HepG2 (cell line): Measurements from ENCODE around the gene ROM1. TPM values are rescaled to one million over a fixed set of nuclear protein-coding genes. Genes with fewer than 3 reads are reported as not detected.

ENCODE experiments used
- ADNP ChIP-seq: sonication (generic); formaldehyde crosslinking; IDR thresholded peaks from 2 replicates; pipeline ENCODE4 v1.4.0; 2020; ENCODE audit warnings: missing genetic modification reagents
- ARHGAP35 ChIP-seq: sonication (generic); formaldehyde crosslinking; IDR thresholded peaks from 2 replicates; pipeline ENCODE4 v1.9.0; 2022; ENCODE audit warnings: mild to moderate bottlenecking, inconsistent platforms, moderate library complexity, missing genetic modification reagents, borderline replicate concordance
- BATF2 ChIP-seq: sonication (generic); formaldehyde crosslinking; IDR thresholded peaks from 2 replicates; pipeline ENCODE4 v1.8.0; 2022; ENCODE audit warnings: mild to moderate bottlenecking, missing genetic modification reagents, moderate library complexity
- HES4 ChIP-seq: sonication (generic); formaldehyde crosslinking; IDR thresholded peaks from 2 replicates; pipeline ENCODE4 v1.9.0; 2021; ENCODE audit warnings: mild to moderate bottlenecking, missing genetic modification reagents, borderline replicate concordance
- REST ChIP-seq, 2 experiments: IDR thresholded peaks; 2 replicates each; pipeline ENCODE4 v1.6.1; 2011 to 2012; ENCODE audit warnings: low read length in 2 of 2, borderline replicate concordance in 1 of 2, low read depth in 1 of 2, mild to moderate bottlenecking in 1 of 2, moderate library complexity in 1 of 2
- ZBTB37 ChIP-seq: sonication (generic); formaldehyde crosslinking; IDR thresholded peaks from 2 replicates; pipeline ENCODE4 v1.4.0; 2020; ENCODE audit warnings: mild to moderate bottlenecking, missing genetic modification reagents
- ZKSCAN1 ChIP-seq: fragments of 150-350 bp; IDR thresholded peaks from 2 replicates; pipeline ENCODE4 v1.6.1; 2014; ENCODE audit warnings: low read length
- ZNF224 ChIP-seq: sonication (generic); formaldehyde crosslinking; IDR thresholded peaks from 2 replicates; pipeline ENCODE4 v1.5.0; 2020; ENCODE audit warnings: mild to moderate bottlenecking, missing genetic modification reagents
- ZNF574 ChIP-seq: sonication (generic); formaldehyde crosslinking; IDR thresholded peaks from 2 replicates; pipeline ENCODE4 v1.4.0; 2020; ENCODE audit warnings: missing genetic modification reagents
- ZNF609 ChIP-seq: sonication (generic); formaldehyde crosslinking; IDR thresholded peaks from 2 replicates; pipeline ENCODE4 v1.4.0; 2020; ENCODE audit warnings: mild to moderate bottlenecking, missing genetic modification reagents, borderline replicate concordance
- ZNF780A ChIP-seq: sonication (generic); formaldehyde crosslinking; IDR thresholded peaks from 2 replicates; pipeline ENCODE4 v1.8.0; 2022; ENCODE audit warnings: mild to moderate bottlenecking, missing genetic modification reagents, moderate library complexity
- polyA plus RNA-seq, 8 experiments: library from polyadenylated mRNA; depleted of rRNA in 3 of 8; stranded (reverse) in 7 of 8; unstranded in 1 of 8; fragments of >200 nt; fragmentation: Illumina TruSeq in 4 of 8; extraction: Trizol in 4 of 8; gene quantifications; 2 replicates each; pipeline versions ENCODE4 v1.2.1 to v1.2.3, GENCODE V29; 2011 to 2016; ENCODE audit warnings: low read depth in 4 of 8, missing spikeins in 1 of 8, mixed read lengths in 1 of 8; ENCODE audit not compliant: insufficient read depth in 1 of 8
- total RNA-seq, 5 experiments: library from RNA; depleted of rRNA; stranded (reverse); fragments of >200 nt; fragmentation: Illumina TruSeq; extraction: Trizol; gene quantifications; 2 replicates each; pipeline ENCODE4 v1.2.3, GENCODE V29; 2016; ENCODE audit warnings: low read depth in 1 of 5

ROM1 gene
- total and polyA plus RNA-seq, 2 of the 13 experiments (the other 11 are each of a cell fraction or from before 2014, with no cell fraction given) = 1.2 to 2.4 TPM

- 0 out of 2 replicates have a peak, but pooled peaks have one; percentile 29 for TF ChIP-seq ZNF609 (CRISPR knock-in tag)
- TF ChIP-seq ZNF780A (CRISPR knock-in tag) = peak; percentile 19; the same call in 1 of the 2 replicates
- TF ChIP-seq ZNF224 = no peak
- TF ChIP-seq ARHGAP35 (CRISPR knock-in tag) = no peak; the same call in 1 of the 2 replicates
- TF ChIP-seq REST (IDR thresholded peaks at IDR 0.05; ENCODE audit: borderline replicate concordance in 1 of 2, low read depth in 1 of 2, low read length in 2 of 2) = peak in 1 of 2 experiments; percentile 84; a peak in 3 of 4 replicates
- TF ChIP-seq ZBTB37 = peak; percentile 82; the same call in 1 of the 2 replicates
- TF ChIP-seq ADNP (CRISPR knock-in tag) = no peak
- peak; percentile 97 for TF ChIP-seq ZNF574 (CRISPR knock-in tag)
- TF ChIP-seq HES4 (CRISPR knock-in tag) = 0 out of 2 replicates have a peak, but pooled peaks have one; percentile 19
- TF ChIP-seq BATF2 (CRISPR knock-in tag) = peak; percentile 64; the same call in 1 of the 2 replicates
- 0 out of 2 replicates have a peak, but pooled peaks have one; percentile 61 for TF ChIP-seq ZKSCAN1
Observed at GRCh38 chr11:62591448-62592145, 21.5 kb upstream of the ROM1 start, which contains the start of gene TUT1 (continued).
